Measurements from ENCODE around the gene SCMH1. TPM values are rescaled to one million over a fixed set of nuclear protein-coding genes. Genes with fewer than 3 reads are reported as not detected.

Gene SCMH1
- total RNA-seq, 1 donor from 2014 or later: 18.4 TPM

DNA sequence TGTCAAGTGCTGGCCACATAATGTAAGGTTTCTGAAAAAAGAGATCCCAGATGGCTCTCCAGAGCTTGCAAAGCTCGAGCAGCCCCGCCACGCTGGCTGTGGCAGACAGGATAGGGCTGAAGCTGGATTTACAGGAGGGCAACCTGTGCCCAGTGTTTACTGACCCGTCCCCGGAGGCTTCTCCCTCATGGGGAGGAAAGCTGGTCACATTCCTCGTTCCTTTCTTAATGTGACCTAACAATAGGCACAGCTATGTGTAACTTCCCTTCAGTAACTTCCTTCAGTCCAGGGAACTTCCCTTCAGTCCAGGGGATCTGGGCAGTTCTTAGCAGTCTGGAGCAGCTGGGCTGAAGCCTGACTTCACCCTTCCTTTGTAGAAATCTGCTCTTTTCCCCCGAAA is 228.3 kb downstream of the SCMH1 start:
- no peak overlapping the region for H3K27ac Mint-ChIP-seq (ENCODE audit: unreplicated experiment)
- H3K4me3 Mint-ChIP-seq (ENCODE audit: unreplicated experiment): no peak overlapping the region
- peaks cover 3% of the 10 kb centered on the region for H3K4me1 Mint-ChIP-seq (ENCODE audit: low read depth, unreplicated experiment)
- Histone ChIP-seq H4K20me1 (ENCODE audit: insufficient read depth, low read length) (peaks cover 51% of the 10 kb centered on the region), H3K27ac (ENCODE audit: low read depth, low read length) (no peak overlapping the region), H3K4me3 (ENCODE audit: insufficient read depth, low read depth, low read length) (no peak overlapping the region), H2AFZ (ENCODE audit: low read depth, low read length) (no peak overlapping the region), H3K36me3 (ENCODE audit: insufficient read depth, low read length) (peaks cover 49% of the 10 kb centered on the region), H3K27me3 (ENCODE audit: insufficient read depth, low read length) (no peaks in the 10 kb centered on the region), H3K4me1 (ENCODE audit: insufficient read depth, low read length) (no peaks in the 10 kb centered on the region), H3K9ac (ENCODE audit: low read length) (no peak overlapping the region), H3K9me3 (ENCODE audit: insufficient read depth, low read depth, low read length) (no peaks in the 10 kb centered on the region), H3K79me2 (ENCODE audit: insufficient read depth, low read length) (peaks cover 9% of the 10 kb centered on the region), H3K4me2 (ENCODE audit: low read length) (no peak overlapping the region)
- FAIRE-seq (no peak), DNase-seq (ENCODE audit: low read depth) (no peak)
- TF ChIP-seq CTCF (IDR thresholded peaks at IDR 0.05; ENCODE audit: insufficient read depth, low read depth, low read length): no peak
- no peaks in the 10 kb centered on the region for H3K27me3 Mint-ChIP-seq (ENCODE audit: low read depth, unreplicated experiment)
- H3K9me3 Mint-ChIP-seq (ENCODE audit: unreplicated experiment): no peaks in the 10 kb centered on the region
- H3K36me3 Mint-ChIP-seq (ENCODE audit: low read depth, unreplicated experiment): peaks cover 33% of the 10 kb centered on the region

DNA sequence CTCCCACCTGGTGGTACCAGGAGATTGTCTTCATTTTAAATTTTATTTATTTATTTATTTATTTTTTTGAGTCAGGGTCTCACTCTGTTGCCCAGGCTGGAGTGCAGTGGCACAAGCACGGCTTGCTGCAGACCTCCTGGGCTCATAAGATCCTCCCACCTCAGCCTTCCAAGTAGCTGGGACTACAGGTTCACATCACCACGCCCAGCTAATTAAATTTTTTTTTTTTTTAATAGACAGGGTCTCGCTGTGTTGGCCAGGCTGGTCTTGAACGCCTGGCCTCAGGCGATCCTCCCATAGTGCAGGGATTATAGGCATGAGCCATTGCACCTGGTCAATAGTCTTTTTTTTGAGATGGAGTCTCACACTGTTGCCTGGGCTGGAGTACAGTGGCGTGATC is 229.1 kb downstream of the SCMH1 start:
- no peak for TF ChIP-seq CTCF (IDR thresholded peaks at IDR 0.05; ENCODE audit: insufficient read depth, low read depth, low read length)
- TF ChIP-seq EZH2 (IDR thresholded peaks at IDR 0.05; ENCODE audit: insufficient read depth, low read length): no peak
- H2AFZ ChIP-seq (ENCODE audit: low read depth, low read length): no peak overlapping the region
- H4K20me1 ChIP-seq (ENCODE audit: insufficient read depth, low read length): peaks cover 58% of the 10 kb centered on the region
- no peak for FAIRE-seq
- Mint-ChIP-seq H3K27me3 (ENCODE audit: low read depth, unreplicated experiment) (no peaks in the 10 kb centered on the region), H3K4me1 (ENCODE audit: low read depth, unreplicated experiment) (peaks cover 4% of the 10 kb centered on the region), H3K4me3 (ENCODE audit: unreplicated experiment) (no peak overlapping the region), H3K36me3 (ENCODE audit: low read depth, unreplicated experiment) (peaks cover 40% of the 10 kb centered on the region), H3K27ac (ENCODE audit: unreplicated experiment) (no peak overlapping the region), H3K9me3 (ENCODE audit: unreplicated experiment) (no peaks in the 10 kb centered on the region)
- no peaks in the 10 kb centered on the region for H3K27me3 ChIP-seq (ENCODE audit: insufficient read depth, low read length)
- peaks cover 56% of the 10 kb centered on the region for H3K36me3 ChIP-seq (ENCODE audit: insufficient read depth, low read length)
- H3K4me3 ChIP-seq (ENCODE audit: insufficient read depth, low read depth, low read length): no peak overlapping the region
- H3K79me2 ChIP-seq (ENCODE audit: insufficient read depth, low read length): peaks cover 9% of the 10 kb centered on the region
- no peak overlapping the region for H3K4me2 ChIP-seq (ENCODE audit: low read length)
- H3K27ac ChIP-seq (ENCODE audit: low read depth, low read length): no peak overlapping the region
- H3K9me3 ChIP-seq (ENCODE audit: insufficient read depth, low read depth, low read length): no peaks in the 10 kb centered on the region
- H3K4me1 ChIP-seq (ENCODE audit: insufficient read depth, low read length): no peaks in the 10 kb centered on the region
- DNase-seq (ENCODE audit: low read depth): no peak
- no peak overlapping the region for H3K9ac ChIP-seq (ENCODE audit: low read length)

- Histone ChIP-seq H4K20me1 (ENCODE audit: insufficient read depth, low read length) (peaks cover 67% of the 10 kb centered on the region), H3K9ac (ENCODE audit: low read length) (no peak overlapping the region), H3K79me2 (ENCODE audit: insufficient read depth, low read length) (peaks cover 12% of the 10 kb centered on the region), H3K4me1 (ENCODE audit: insufficient read depth, low read length) (peaks cover 5% of the 10 kb centered on the region), H2AFZ (ENCODE audit: low read depth, low read length) (no peak overlapping the region), H3K4me2 (ENCODE audit: low read length) (no peak overlapping the region), H3K36me3 (ENCODE audit: insufficient read depth, low read length) (peaks cover 81% of the 10 kb centered on the region), H3K4me3 (ENCODE audit: insufficient read depth, low read depth, low read length) (no peak overlapping the region), H3K27ac (ENCODE audit: low read depth, low read length) (no peak overlapping the region), H3K27me3 (ENCODE audit: insufficient read depth, low read length) (no peaks in the 10 kb centered on the region), H3K9me3 (ENCODE audit: insufficient read depth, low read depth, low read length) (no peaks in the 10 kb centered on the region)
- FAIRE-seq (no peak), DNase-seq (ENCODE audit: low read depth) (no peak)
- Mint-ChIP-seq H3K4me3 (ENCODE audit: unreplicated experiment) (no peak overlapping the region), H3K27ac (ENCODE audit: unreplicated experiment) (no peak overlapping the region), H3K9me3 (ENCODE audit: unreplicated experiment) (no peaks in the 10 kb centered on the region), H3K4me1 (ENCODE audit: low read depth, unreplicated experiment) (peaks cover 13% of the 10 kb centered on the region), H3K27me3 (ENCODE audit: low read depth, unreplicated experiment) (no peaks in the 10 kb centered on the region), H3K36me3 (ENCODE audit: low read depth, unreplicated experiment) (peaks cover 60% of the 10 kb centered on the region)
- TF ChIP-seq EZH2 (IDR thresholded peaks at IDR 0.05; ENCODE audit: insufficient read depth, low read length) (no peak), CTCF (IDR thresholded peaks at IDR 0.05; ENCODE audit: insufficient read depth, low read depth, low read length) (no peak)
Observed at GRCh38 chr1:41010345-41010744, 231.8 kb downstream of the SCMH1 start.
